Measurements from ENCODE around the gene EDEM3.

GRCh38 chr1:184790642-184791549 is 36.2 kb upstream of the EDEM3 start:
- TF ChIP-seq POLR2A (IDR thresholded peaks at IDR 0.05; ENCODE audit: low read length) (no peak), GATA1 (IDR thresholded peaks at IDR 0.05; ENCODE audit: low read depth, low read length) (no peak)

Measured in erythroblast (primary cell).